K562 (cell line): Measurements from ENCODE around the gene IRF4. TPM values are rescaled to one million over a fixed set of nuclear protein-coding genes. Genes with fewer than 3 reads are reported as not detected.

ENCODE experiments used
- HDAC3 ChIP-seq: fragments of 450-650 bp; IDR thresholded peaks from 2 replicates; pipeline ENCODE4 v1.6.1; 2018; ENCODE audit warnings: borderline replicate concordance, mild to moderate bottlenecking, moderate library complexity; ENCODE audit not compliant: partially characterized antibody
- JUNB ChIP-seq: fragments of 450-650 bp; formaldehyde crosslinking; conservative IDR thresholded peaks from 2 replicates; pipeline ENCODE4 v1.4.0; 2020; ENCODE audit warnings: mild to moderate bottlenecking
- KAT2B ChIP-seq: IDR thresholded peaks from one replicate; pipeline ENCODE4 v1.6.1; 2012; ENCODE audit warnings: low read depth, mild to moderate bottlenecking, control low read depth, inconsistent platforms, low read length, moderate library complexity
- MXI1 ChIP-seq: IDR thresholded peaks from 2 replicates; pipeline ENCODE4 v1.6.1; 2011; ENCODE audit warnings: low read depth, mild to moderate bottlenecking, improper control_type of control experiment, low read length
- NFE2 ChIP-seq: IDR thresholded peaks from 2 replicates; pipeline ENCODE4 v1.6.1; 2014; ENCODE audit warnings: antibody characterized with exemption, low read depth
- NFYB ChIP-seq: IDR thresholded peaks from 2 replicates; pipeline ENCODE4 v1.6.1; 2011; ENCODE audit warnings: mild to moderate bottlenecking, moderate library complexity; ENCODE audit not compliant: insufficient read length; ENCODE audit errors: extremely low read depth
- RBM17 ChIP-seq: fragments of 200-400 bp; formaldehyde crosslinking; IDR thresholded peaks from 2 replicates; pipeline ENCODE4 v1.6.1; 2017; ENCODE audit warnings: low read depth, mild to moderate bottlenecking, low read length, borderline replicate concordance
- STAG1 ChIP-seq: sonication (generic); formaldehyde crosslinking; IDR thresholded peaks from 2 replicates; pipeline ENCODE4 v1.5.0; 2020; ENCODE audit warnings: missing genetic modification reagents, borderline replicate concordance
- polyA plus RNA-seq, 8 experiments: library from polyadenylated mRNA; depleted of rRNA in 4 of 8; stranded (reverse) in 5 of 8; unstranded in 3 of 8; fragments of >200 nt; fragmentation: Nextera tagmentation in 2 of 8; fragmentation: Illumina TruSeq in 1 of 8; extraction: Ambion mirVana in 2 of 8; extraction: Trizol in 1 of 8; gene quantifications; 2 replicates each; pipeline versions ENCODE4 v1.2.1 to v1.2.3, GENCODE V29; 2011 to 2014; ENCODE audit warnings: inconsistent platforms in 1 of 8, missing spikeins in 1 of 8
- total RNA-seq, 7 experiments: library from RNA; depleted of rRNA in 6 of 7; stranded (reverse); fragments of >200 nt in 6 of 7; fragmentation: Illumina TruSeq in 2 of 7; extraction: Trizol in 2 of 7; gene quantifications; 2 replicates each; pipeline versions ENCODE4 v1.2.1 to v1.2.3, GENCODE V29; 2011 to 2021; ENCODE audit warnings: low replicate concordance in 1 of 7
- TF ChIP-seq, protein P1 (sequence below): IDR thresholded peaks from 3 replicates; pipeline ENCODE4 v1.6.1; 2011; ENCODE audit warnings: borderline replicate concordance, mild to moderate bottlenecking, moderate library complexity; ENCODE audit not compliant: insufficient read length; ENCODE audit errors: extremely low read depth
- TF ChIP-seq, protein P2 (sequence below): fragments of 250-450 bp; sonication (Bioruptor Pico); IDR thresholded peaks from 2 replicates; pipeline ENCODE4 v1.8.0; 2022; ENCODE audit warnings: inconsistent platforms, mild to moderate bottlenecking, moderate library complexity, borderline replicate concordance
- TF ChIP-seq, protein P3 (sequence below): fragments of 250-450 bp; sonication (Bioruptor Pico); IDR thresholded peaks from 2 replicates; pipeline ENCODE4 v1.5.0; 2020; ENCODE audit warnings: mild to moderate bottlenecking, borderline replicate concordance
- TF ChIP-seq, protein P4 (sequence below): fragments of 250-450 bp; sonication (Bioruptor Pico); IDR thresholded peaks from 2 replicates; pipeline ENCODE4 v1.4.0; 2020; ENCODE audit warnings: mild to moderate bottlenecking, moderate library complexity
- TF ChIP-seq, protein P5 (sequence below), 2 experiments: IDR thresholded peaks; 2 replicates each; pipeline ENCODE4 v1.6.1; 2011; ENCODE audit warnings: borderline replicate concordance in 1 of 2, control low read depth in 1 of 2, low read depth in 1 of 2, low read length in 1 of 2, mild to moderate bottlenecking in 1 of 2, mixed read lengths in 1 of 2, moderate library complexity in 1 of 2; ENCODE audit not compliant: insufficient read depth in 1 of 2, insufficient read length in 1 of 2, poor library complexity in 1 of 2, severe bottlenecking in 1 of 2; ENCODE audit errors: extremely low read depth in 1 of 2

IRF4 gene
- total and polyA plus RNA-seq, 9 of the 15 experiments (the other 6 are each of a cell fraction or from before 2014, with no cell fraction given), result 0.05 to 0.33 (median 0.09) TPM; not detected in 6

DNA sequence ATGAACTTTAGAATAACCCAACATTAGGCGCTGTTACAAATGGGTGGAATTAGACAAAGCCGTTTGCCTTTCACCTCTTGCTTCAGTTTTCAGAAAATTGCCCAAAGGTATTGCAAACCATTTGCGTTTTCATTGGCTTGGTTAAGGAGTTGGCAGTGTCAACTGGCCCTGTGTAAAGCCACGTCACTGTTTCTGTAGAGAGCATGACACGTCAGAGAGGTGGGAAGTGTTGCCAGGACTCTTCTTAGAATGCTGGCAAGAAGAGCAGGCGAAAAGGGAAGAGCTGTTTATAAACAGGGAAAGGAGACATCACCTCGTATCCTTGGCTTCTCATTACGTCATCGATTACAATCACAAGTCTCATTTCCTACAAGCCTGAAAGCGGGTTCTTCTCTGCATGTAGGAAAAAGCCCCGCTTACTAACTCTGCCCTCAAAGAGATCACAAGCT, 4.2 kb upstream of the IRF4 start (continued):
- TF ChIP-seq, protein P1, sequence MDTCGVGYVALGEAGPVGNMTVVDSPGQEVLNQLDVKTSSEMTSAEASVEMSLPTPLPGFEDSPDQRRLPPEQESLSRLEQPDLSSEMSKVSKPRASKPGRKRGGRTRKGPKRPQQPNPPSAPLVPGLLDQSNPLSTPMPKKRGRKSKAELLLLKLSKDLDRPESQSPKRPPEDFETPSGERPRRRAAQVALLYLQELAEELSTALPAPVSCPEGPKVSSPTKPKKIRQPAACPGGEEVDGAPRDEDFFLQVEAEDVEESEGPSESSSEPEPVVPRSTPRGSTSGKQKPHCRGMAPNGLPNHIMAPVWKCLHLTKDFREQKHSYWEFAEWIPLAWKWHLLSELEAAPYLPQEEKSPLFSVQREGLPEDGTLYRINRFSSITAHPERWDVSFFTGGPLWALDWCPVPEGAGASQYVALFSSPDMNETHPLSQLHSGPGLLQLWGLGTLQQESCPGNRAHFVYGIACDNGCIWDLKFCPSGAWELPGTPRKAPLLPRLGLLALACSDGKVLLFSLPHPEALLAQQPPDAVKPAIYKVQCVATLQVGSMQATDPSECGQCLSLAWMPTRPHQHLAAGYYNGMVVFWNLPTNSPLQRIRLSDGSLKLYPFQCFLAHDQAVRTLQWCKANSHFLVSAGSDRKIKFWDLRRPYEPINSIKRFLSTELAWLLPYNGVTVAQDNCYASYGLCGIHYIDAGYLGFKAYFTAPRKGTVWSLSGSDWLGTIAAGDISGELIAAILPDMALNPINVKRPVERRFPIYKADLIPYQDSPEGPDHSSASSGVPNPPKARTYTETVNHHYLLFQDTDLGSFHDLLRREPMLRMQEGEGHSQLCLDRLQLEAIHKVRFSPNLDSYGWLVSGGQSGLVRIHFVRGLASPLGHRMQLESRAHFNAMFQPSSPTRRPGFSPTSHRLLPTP, result no peak
- TF ChIP-seq MXI1 (no peak), RBM17 (no peak), KAT2B (no peak), NFE2 (no peak), STAG1 (no peak), HDAC3 (no peak), NFYB (no peak), JUNB (CRISPR knock-in tag) (peak; percentile 75; the same call in 1 of the 2 replicates)
- TF ChIP-seq, protein P2, sequence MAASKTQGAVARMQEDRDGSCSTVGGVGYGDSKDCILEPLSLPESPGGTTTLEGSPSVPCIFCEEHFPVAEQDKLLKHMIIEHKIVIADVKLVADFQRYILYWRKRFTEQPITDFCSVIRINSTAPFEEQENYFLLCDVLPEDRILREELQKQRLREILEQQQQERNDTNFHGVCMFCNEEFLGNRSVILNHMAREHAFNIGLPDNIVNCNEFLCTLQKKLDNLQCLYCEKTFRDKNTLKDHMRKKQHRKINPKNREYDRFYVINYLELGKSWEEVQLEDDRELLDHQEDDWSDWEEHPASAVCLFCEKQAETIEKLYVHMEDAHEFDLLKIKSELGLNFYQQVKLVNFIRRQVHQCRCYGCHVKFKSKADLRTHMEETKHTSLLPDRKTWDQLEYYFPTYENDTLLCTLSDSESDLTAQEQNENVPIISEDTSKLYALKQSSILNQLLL, result no peak
- TF ChIP-seq, protein P3, sequence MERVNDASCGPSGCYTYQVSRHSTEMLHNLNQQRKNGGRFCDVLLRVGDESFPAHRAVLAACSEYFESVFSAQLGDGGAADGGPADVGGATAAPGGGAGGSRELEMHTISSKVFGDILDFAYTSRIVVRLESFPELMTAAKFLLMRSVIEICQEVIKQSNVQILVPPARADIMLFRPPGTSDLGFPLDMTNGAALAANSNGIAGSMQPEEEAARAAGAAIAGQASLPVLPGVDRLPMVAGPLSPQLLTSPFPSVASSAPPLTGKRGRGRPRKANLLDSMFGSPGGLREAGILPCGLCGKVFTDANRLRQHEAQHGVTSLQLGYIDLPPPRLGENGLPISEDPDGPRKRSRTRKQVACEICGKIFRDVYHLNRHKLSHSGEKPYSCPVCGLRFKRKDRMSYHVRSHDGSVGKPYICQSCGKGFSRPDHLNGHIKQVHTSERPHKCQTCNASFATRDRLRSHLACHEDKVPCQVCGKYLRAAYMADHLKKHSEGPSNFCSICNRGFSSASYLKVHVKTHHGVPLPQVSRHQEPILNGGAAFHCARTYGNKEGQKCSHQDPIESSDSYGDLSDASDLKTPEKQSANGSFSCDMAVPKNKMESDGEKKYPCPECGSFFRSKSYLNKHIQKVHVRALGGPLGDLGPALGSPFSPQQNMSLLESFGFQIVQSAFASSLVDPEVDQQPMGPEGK (CRISPR knock-in tag), result no peak
- TF ChIP-seq, protein P4, sequence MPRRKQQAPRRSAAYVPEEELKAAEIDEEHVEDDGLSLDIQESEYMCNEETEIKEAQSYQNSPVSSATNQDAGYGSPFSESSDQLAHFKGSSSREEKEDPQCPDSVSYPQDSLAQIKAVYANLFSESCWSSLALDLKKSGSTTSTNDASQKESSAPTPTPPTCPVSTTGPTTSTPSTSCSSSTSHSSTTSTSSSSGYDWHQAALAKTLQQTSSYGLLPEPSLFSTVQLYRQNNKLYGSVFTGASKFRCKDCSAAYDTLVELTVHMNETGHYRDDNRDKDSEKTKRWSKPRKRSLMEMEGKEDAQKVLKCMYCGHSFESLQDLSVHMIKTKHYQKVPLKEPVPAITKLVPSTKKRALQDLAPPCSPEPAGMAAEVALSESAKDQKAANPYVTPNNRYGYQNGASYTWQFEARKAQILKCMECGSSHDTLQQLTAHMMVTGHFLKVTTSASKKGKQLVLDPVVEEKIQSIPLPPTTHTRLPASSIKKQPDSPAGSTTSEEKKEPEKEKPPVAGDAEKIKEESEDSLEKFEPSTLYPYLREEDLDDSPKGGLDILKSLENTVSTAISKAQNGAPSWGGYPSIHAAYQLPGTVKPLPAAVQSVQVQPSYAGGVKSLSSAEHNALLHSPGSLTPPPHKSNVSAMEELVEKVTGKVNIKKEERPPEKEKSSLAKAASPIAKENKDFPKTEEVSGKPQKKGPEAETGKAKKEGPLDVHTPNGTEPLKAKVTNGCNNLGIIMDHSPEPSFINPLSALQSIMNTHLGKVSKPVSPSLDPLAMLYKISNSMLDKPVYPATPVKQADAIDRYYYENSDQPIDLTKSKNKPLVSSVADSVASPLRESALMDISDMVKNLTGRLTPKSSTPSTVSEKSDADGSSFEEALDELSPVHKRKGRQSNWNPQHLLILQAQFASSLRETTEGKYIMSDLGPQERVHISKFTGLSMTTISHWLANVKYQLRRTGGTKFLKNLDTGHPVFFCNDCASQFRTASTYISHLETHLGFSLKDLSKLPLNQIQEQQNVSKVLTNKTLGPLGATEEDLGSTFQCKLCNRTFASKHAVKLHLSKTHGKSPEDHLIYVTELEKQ (CRISPR knock-in tag), result no peak
- TF ChIP-seq, protein P5, sequence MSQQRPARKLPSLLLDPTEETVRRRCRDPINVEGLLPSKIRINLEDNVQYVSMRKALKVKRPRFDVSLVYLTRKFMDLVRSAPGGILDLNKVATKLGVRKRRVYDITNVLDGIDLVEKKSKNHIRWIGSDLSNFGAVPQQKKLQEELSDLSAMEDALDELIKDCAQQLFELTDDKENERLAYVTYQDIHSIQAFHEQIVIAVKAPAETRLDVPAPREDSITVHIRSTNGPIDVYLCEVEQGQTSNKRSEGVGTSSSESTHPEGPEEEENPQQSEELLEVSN (IDR thresholded peaks at IDR 0.05; ENCODE audit: borderline replicate concordance in 1 of 2, extremely low read depth in 1 of 2, insufficient read depth in 1 of 2, insufficient read length in 1 of 2, low read depth in 1 of 2, low read length in 1 of 2, poor library complexity in 1 of 2, severe bottlenecking in 1 of 2), result no peak
